ENCODE results near the gene CSNK1G3.

DNA sequence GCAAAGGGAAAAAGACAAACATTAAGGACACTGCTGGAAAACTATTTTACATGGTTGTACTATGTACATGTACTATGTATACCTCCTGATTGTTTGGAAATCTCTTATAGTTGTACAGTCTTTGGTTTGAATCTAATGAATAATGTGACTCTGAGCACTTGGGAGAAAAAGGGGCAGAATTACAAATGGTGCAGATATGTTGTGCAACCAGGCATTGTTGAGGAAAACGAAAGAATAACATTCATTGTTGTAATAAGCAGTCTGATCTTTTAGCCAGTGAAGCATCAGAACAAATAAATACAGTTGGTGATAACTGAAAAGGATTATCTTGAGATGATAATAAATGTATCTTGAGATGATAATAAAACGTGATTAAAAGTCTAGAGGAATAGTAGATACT lies 87.2 kb downstream of the CSNK1G3 start:
- TF ChIP-seq EZH2 (IDR thresholded peaks at IDR 0.05; ENCODE audit: insufficient read depth, poor library complexity, severe bottlenecking) (no peak), EZH2phosphoT487 (IDR thresholded peaks at IDR 0.05; ENCODE audit: insufficient read depth, low read depth) (no peak)

All from GM23248 (cell line).